Measurements from ENCODE around the gene MAGED4.

MAGED4 gene

DNA sequence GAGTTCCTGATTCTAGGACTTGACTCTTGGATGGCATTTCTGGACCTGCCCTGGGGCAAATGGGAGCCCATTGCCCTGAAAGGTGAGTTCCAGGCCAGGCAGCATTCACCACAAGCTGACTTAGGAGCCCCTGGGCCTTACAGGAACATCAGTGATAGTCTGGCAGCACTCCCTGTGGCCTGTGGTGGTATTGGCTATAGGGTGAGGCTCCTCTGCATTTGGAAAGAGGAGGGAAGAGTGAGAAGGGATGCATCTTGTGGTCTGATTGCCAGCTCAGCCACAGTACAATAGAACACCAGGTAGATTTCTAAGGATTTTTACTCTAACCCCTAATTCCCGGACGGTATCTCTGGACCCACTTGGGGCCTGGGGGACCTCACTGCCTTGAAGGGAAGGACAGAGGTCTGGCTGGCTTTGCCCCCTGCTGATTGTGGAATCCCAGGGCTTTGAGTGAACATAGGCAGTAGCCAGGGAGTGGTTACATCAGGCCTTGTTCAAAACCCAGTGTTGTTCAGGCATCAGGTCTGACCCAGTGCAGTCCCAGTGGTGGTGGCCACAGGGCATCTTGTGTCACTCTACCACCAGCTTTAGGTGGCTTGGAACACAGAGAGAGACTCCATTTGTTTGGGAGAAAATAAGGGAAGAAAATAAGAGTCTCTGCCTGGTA, 32.9 kb downstream of the MAGED4 start:
- 26% methylated on average over 2 of the region's 2 CpGs for WGBS
- Histone ChIP-seq H3K27ac (ENCODE audit: low read depth, low read length) (no peak overlapping the region), H3K9ac (ENCODE audit: low read depth, low read length) (no peak overlapping the region), H3K36me3 (ENCODE audit: insufficient read depth, low read length) (no peaks in the 10 kb centered on the region), H3K27me3 (ENCODE audit: insufficient read depth, low read length) (no peaks in the 10 kb centered on the region), H3K9me3 (ENCODE audit: insufficient read depth, low read depth, low read length) (no peaks in the 10 kb centered on the region), H3K4me1 (ENCODE audit: insufficient read depth, low read length) (peaks cover 5% of the 10 kb centered on the region; the same call in 1 of the 2 replicates), H3K4me3 (ENCODE audit: low read length) (no peak overlapping the region)

DNA sequence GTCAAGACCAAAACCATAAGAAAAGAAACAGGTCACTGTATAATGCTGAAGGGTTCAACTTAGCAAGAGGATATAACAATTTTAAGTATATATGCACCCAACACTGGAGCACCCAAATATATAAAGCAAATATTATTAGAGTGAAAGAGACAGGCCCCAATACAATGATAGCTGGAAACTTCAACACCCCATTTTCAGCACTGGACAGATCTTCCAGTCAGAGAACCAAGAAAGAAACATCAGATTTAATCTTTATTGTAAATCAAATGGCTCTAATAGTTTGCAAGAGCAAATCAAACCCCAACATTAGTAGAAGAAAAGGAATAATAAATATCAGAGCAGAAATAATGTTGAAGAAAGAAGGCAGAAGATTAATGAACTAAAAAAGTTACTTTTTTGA, 36.2 kb downstream of the MAGED4 start:
- no peak overlapping the region for H3K4me3 ChIP-seq (ENCODE audit: low read length)
- no peaks in the 10 kb centered on the region for H3K9me3 ChIP-seq (ENCODE audit: insufficient read depth, low read depth, low read length)
- peaks cover 5% of the 10 kb centered on the region; the same call in 1 of the 2 replicates for H3K4me1 ChIP-seq (ENCODE audit: insufficient read depth, low read length)
- H3K27ac ChIP-seq (ENCODE audit: low read depth, low read length): no peak overlapping the region
- no peaks in the 10 kb centered on the region for H3K27me3 ChIP-seq (ENCODE audit: insufficient read depth, low read length)
- no peak overlapping the region for H3K9ac ChIP-seq (ENCODE audit: low read depth, low read length)
- H3K36me3 ChIP-seq (ENCODE audit: insufficient read depth, low read length): no peaks in the 10 kb centered on the region

All from HUES64 (cell line).